Adrenal gland (tissue), 12 donors: ENCODE data around the gene APP. TPM values are rescaled to one million over a fixed set of nuclear protein-coding genes. Genes with fewer than 3 reads are reported as not detected.
A peak's percentile ranks its signal among the peaks of the same experiment; 100 is the strongest.

Experiments
- DNase-seq, 7 donors: peaks; one replicate each; pipeline ENCODE4 v3.0.0-alpha.2; 2019 to 2020
- H3K27ac ChIP-seq, 5 donors: fragments of 200-600 bp; sonication (generic) in 4 of 5; 1 replicate in 3 of 5; 2 replicates in 2 of 5; pipeline versions ENCODE4 v1.5.1 to v1.8.0; 2016 to 2020; ENCODE audit warnings: mild to moderate bottlenecking in 1 of 5
- H3K27me3 ChIP-seq: fragments of 200-600 bp; 2 replicates; pipeline ENCODE4 v1.8.0; 2021
- H3K36me3 ChIP-seq, 2 donors: fragments of 200-600 bp; replicated peaks in 1 of 2; 1 replicate in 1 of 2; 2 replicates in 1 of 2; pipeline versions ENCODE4 v1.5.1 to v1.8.0; 2018 to 2022
- H3K4me1 ChIP-seq, 2 donors: fragments of 200-600 bp; replicated peaks in 1 of 2; 1 replicate in 1 of 2; 2 replicates in 1 of 2; pipeline versions ENCODE4 v1.5.1 to v1.8.0; 2018 to 2021
- H3K4me3 ChIP-seq, 4 donors: fragments of 200-600 bp; sonication (generic) in 3 of 4; one replicate each; pipeline ENCODE4 v1.5.1; 2016 to 2018
- H3K9me3 ChIP-seq, 3 donors: fragments of 200-600 bp; sonication (generic) in 1 of 3; replicated peaks in 1 of 3; 1 replicate in 2 of 3; 2 replicates in 1 of 3; pipeline versions ENCODE4 v1.5.1 to v1.8.0; 2016 to 2021
- POLR2A ChIP-seq, 2 donors: fragments of 450-650 bp; IDR thresholded peaks; one replicate each; pipeline ENCODE4 v1.6.1; 2017; ENCODE audit warnings: antibody characterized with exemption in 2 of 2, mild to moderate bottlenecking in 2 of 2, moderate library complexity in 1 of 2
- WGBS, 4 donors: extraction: QIAGEN DNeasy Blood & Tissue Kit in 2 of 4; methylation state at CpG; one replicate each; pipeline versions ENCODE4 v1.1.5 to v1.1.7; 2013 to 2017; 5-methylcytosine and 5-hydroxymethylcytosine counted together
- intact Hi-C, 2 donors: fragments of 100-400 bp; cut with DNase I; formaldehyde crosslinking; loops; one replicate each; pipeline versions ENCODE4 v1.14.1 to v1.15.0; 2022 to 2023
- polyA plus RNA-seq, 3 donors: library from polyadenylated mRNA; stranded (reverse); fragments of 200-250 nt in 2 of 3; fragments of 350-450 nt in 1 of 3; fragmentation: Illumina TruSeq in 1 of 3; extraction: RNeasy Lipid Tissue Mini Kit (QIAGEN cat#74804) in 1 of 3; gene quantifications; one replicate each; pipeline ENCODE4 v1.2.3, GENCODE V29; 2013 to 2014
- total RNA-seq, 9 donors: library from RNA; depleted of rRNA in 4 of 9; stranded (reverse); fragments of >200 nt in 4 of 9; fragments of 120-200 nt in 1 of 9; fragmentation: NEBNext Ultra II Directional in 1 of 9; extraction: Animal tissue kit (Norgen Biotek cat#: 25700) in 1 of 9; gene quantifications; one replicate each; pipeline versions ENCODE4 v1.1.0 to v1.2.4, GENCODE V29; 2013 to 2023
- TF ChIP-seq, protein P1 (sequence below), 6 experiments: fragments of 450-650 bp in 4 of 6; fragments of 200-600 bp in 2 of 6; sonication (generic) in 1 of 6; IDR thresholded peaks; 1 replicate in 5 of 6; 2 replicates in 1 of 6; pipeline versions ENCODE4 v1.5.1 to v1.8.0; 2016 to 2021; ENCODE audit warnings: antibody characterized with exemption in 6 of 6, mild to moderate bottlenecking in 2 of 6, moderate library complexity in 1 of 6
- donor health status: healthy with polysubstance abuse.
- donor health status: Bipolar disorder and iron deficiency.
- donor health status: DM: yes; HTN: yes; CAD: no.
- donor health status: DM: no; HTN: no; CAD: no.
- donor health status: DM: no; HTN: no; CAD: no.
- donor health status: DM: yes; HTN: yes; CAD: no.

Gene APP
- total and polyA plus RNA-seq, 12 donors, result 161 to 1,079 (median 710) TPM

DNA sequence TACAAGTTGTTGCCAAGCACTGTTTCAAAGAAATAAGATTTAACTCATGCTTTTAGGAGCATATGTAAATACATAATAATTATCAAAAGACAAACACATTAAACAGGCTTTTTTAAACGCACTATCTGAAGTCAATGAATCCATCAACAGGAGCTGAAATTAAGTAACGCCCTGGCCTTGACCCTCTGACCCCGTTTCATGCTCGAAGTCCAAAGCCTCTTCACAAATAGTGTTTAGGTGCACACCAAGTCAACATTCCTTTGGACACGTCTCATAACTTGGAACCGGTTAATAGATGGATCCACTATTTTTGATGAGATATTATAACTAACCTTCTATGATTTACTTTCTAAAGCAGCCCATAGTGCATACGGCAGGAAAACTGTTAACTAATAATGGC, 226.5 kb downstream of the APP start:
- Histone ChIP-seq H3K27ac (no peak overlapping the region), H3K4me3 (no peak overlapping the region), H3K4me1 (peaks cover 4 to 35% of the 10 kb centered on the region in 2 donors), H3K36me3 (no peaks in the 10 kb centered on the region), H3K9me3 (no peaks in the 10 kb centered on the region), H3K27me3 (no peaks in the 10 kb centered on the region)
- intact Hi-C loops, result no loop called here
- DNase-seq, result no peak
- 51 to 59% (median 58%) methylated on average over 7 of the region's 7 CpGs for WGBS, 4 donors
- TF ChIP-seq, protein P1, sequence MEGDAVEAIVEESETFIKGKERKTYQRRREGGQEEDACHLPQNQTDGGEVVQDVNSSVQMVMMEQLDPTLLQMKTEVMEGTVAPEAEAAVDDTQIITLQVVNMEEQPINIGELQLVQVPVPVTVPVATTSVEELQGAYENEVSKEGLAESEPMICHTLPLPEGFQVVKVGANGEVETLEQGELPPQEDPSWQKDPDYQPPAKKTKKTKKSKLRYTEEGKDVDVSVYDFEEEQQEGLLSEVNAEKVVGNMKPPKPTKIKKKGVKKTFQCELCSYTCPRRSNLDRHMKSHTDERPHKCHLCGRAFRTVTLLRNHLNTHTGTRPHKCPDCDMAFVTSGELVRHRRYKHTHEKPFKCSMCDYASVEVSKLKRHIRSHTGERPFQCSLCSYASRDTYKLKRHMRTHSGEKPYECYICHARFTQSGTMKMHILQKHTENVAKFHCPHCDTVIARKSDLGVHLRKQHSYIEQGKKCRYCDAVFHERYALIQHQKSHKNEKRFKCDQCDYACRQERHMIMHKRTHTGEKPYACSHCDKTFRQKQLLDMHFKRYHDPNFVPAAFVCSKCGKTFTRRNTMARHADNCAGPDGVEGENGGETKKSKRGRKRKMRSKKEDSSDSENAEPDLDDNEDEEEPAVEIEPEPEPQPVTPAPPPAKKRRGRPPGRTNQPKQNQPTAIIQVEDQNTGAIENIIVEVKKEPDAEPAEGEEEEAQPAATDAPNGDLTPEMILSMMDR (IDR thresholded peaks at IDR 0.05), result no peak
- TF ChIP-seq POLR2A (IDR thresholded peaks at IDR 0.05), result no peak

DNA sequence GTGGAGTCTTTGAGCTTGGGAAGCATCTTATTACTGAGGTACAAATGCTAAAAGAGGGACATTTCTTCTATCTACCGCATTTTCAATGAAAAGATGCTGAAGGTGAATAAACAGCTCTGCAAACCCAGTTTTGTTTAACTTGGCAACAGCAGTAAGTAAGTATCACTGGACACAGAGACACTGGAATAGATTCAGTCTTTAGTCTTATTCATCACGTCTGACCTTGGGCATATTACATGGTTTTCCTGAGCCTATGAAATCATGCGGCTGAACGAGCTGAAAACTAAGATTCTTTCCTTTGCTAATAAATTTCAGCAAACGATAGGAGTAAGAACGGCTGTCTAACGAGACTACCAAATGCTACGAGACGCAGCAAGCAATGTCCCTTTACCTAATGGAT, 228.4 kb downstream of the APP start:
- H3K4me1 ChIP-seq, result peaks cover 12 to 38% of the 10 kb centered on the region in 2 donors
- TF ChIP-seq POLR2A (IDR thresholded peaks at IDR 0.05), result peak in 1 of 2 donors; percentile 46
- TF ChIP-seq, protein P1 (IDR thresholded peaks at IDR 0.05), result no peak
- H3K27ac ChIP-seq, result peak overlapping the region in 4 of 5 donors; percentile 33 to 61 (median 42)
- H3K4me3 ChIP-seq, result no peak overlapping the region
- H3K27me3 ChIP-seq, result no peaks in the 10 kb centered on the region
- no peaks in the 10 kb centered on the region for H3K9me3 ChIP-seq
- H3K36me3 ChIP-seq, result no peaks in the 10 kb centered on the region
- 19 to 32% (median 29%) methylated on average over 9 of the region's 9 CpGs for WGBS, 4 donors
- intact Hi-C loops, result no loop called here
- peak in 3 of 7 donors; percentile 40 to 43 (median 42) for DNase-seq

DNA sequence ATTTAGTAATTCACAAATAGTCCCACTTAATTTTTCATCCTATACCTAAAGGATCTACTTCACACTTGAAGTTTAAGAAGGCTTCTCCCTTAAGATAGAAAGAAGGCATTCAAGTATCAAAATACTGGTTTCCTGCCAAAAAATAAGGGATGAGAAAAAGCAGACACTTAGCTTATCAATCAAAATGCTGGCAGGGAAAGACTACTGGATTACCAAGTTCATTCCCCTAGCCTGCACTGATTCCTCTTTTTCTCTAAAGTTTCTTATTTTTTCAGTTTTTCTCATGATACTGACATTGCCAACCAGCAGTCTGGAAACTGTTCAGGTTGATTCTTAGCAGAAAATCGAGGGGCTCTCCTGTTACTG, 231.2 kb downstream of the APP start:
- TF ChIP-seq POLR2A (IDR thresholded peaks at IDR 0.05), result no peak
- TF ChIP-seq, protein P1 (IDR thresholded peaks at IDR 0.05), result no peak
- Histone ChIP-seq H3K36me3 (no peaks in the 10 kb centered on the region), H3K4me3 (no peak overlapping the region), H3K27me3 (no peaks in the 10 kb centered on the region), H3K9me3 (no peaks in the 10 kb centered on the region), H3K27ac (no peak overlapping the region), H3K4me1 (peaks cover 16 to 50% of the 10 kb centered on the region in 2 donors)
- no peak for DNase-seq
- 35 to 54% (median 39%) methylated on average over 1 of the region's 1 CpG for WGBS, 4 donors
- intact Hi-C loops, result no loop called here

DNA sequence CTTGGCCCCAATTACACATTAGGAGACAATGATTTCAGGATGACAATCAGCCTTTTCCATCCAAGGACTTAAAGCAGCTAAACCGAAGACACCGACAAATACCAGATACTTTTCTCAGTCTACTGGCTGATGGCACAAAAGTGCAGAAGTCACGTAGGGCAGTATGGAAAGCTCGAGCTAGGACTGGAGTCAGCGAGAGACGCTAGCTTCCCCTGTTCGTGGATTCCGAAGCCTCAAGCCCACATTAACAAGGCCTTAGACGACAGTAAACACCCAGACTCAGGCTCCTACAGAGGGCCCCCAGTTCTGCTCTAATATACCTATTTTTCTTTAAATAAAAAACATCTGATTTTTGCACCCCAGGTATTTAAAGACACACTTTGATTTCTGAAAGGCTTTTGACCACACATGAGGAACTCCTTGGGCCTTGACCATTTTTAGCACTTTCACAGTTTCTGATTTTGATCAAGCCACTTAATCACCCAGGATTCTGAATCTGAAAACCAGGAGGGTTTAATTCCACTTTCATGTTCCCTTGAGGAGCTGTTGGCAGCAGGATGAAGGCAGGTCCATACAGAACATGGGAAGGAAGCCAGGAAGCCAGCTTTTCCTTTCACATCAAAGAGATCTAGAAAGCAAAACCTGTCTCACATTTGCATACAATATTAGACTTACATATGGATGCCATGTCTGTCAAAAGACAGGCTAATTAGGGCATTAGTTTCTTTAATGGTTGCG, 231.7 kb downstream of the APP start:
- no peak for TF ChIP-seq POLR2A (IDR thresholded peaks at IDR 0.05)
- TF ChIP-seq, protein P1 (IDR thresholded peaks at IDR 0.05), result no peak
- intact Hi-C loops, result no loop called here
- Histone ChIP-seq H3K27ac (no peak overlapping the region), H3K27me3 (no peaks in the 10 kb centered on the region), H3K4me3 (no peak overlapping the region), H3K36me3 (no peaks in the 10 kb centered on the region), H3K9me3 (no peaks in the 10 kb centered on the region), H3K4me1 (peaks cover 16 to 50% of the 10 kb centered on the region in 2 donors)
- WGBS, 4 donors, result 80 to 86% (median 84%) methylated on average over 10 of the region's 10 CpGs
- peak in 1 of 7 donors; percentile 52 for DNase-seq
